Erythroblast (primary cell): ENCODE data around the gene ETV1.

Experiments used
- GATA1 ChIP-seq: IDR thresholded peaks from 2 replicates; pipeline ENCODE4 v1.6.1; 2011; ENCODE audit warnings: low read depth, mild to moderate bottlenecking, control low read depth, low read length, moderate library complexity
- POLR2A ChIP-seq: IDR thresholded peaks from 2 replicates; pipeline ENCODE4 v1.6.1; 2011; ENCODE audit warnings: mild to moderate bottlenecking, low read length

- no peak for TF ChIP-seq GATA1
- no peak for TF ChIP-seq POLR2A
Measured at GRCh38 chr7:13878154-13878553, 111.3 kb downstream of the ETV1 start.
